HEK293 (cell line): ENCODE measurements around the gene MRPL20.
A peak's percentile ranks its signal among the peaks of the same experiment; 100 is the strongest.

Experiments
- EGR2 ChIP-seq: fragments of 450-650 bp; formaldehyde crosslinking; IDR thresholded peaks from 2 replicates; pipeline ENCODE4 v1.5.1; 2016; ENCODE audit warnings: low read depth, missing biosample characterization, missing genetic modification characterization
- KLF1 ChIP-seq: fragments of 450-650 bp; formaldehyde crosslinking; IDR thresholded peaks from 2 replicates; pipeline ENCODE4 v1.5.1; 2016; ENCODE audit warnings: missing biosample characterization, missing genetic modification characterization
- KLF7 ChIP-seq: fragments of 450-650 bp; formaldehyde crosslinking; IDR thresholded peaks from 2 replicates; pipeline ENCODE4 v1.5.1; 2016; ENCODE audit warnings: missing biosample characterization, missing genetic modification characterization, borderline replicate concordance
- MEIS1 ChIP-seq: sonication (generic); formaldehyde crosslinking; IDR thresholded peaks from 2 replicates; pipeline ENCODE4 v1.8.1; 2022; ENCODE audit warnings: missing genetic modification reagents, mild to moderate bottlenecking, borderline replicate concordance
- REPIN1 ChIP-seq: fragments of 450-650 bp; formaldehyde crosslinking; IDR thresholded peaks from 2 replicates; pipeline ENCODE4 v1.5.1; 2017; ENCODE audit warnings: missing biosample characterization, missing genetic modification characterization, low read depth
- YY2 ChIP-seq: fragments of 450-650 bp; formaldehyde crosslinking; IDR thresholded peaks from 2 replicates; pipeline ENCODE4 v1.5.1; 2016; ENCODE audit warnings: missing biosample characterization, missing genetic modification characterization
- ZFHX2 ChIP-seq: fragments of 450-650 bp; formaldehyde crosslinking; conservative IDR thresholded peaks from 2 replicates; pipeline ENCODE4 v1.5.1; 2016; ENCODE audit warnings: missing biosample characterization, missing genetic modification characterization
- ZIC2 ChIP-seq: fragments of 450-650 bp; formaldehyde crosslinking; IDR thresholded peaks from 2 replicates; pipeline ENCODE4 v1.5.1; 2016; ENCODE audit warnings: missing biosample characterization, missing genetic modification characterization
- ZNF175 ChIP-seq: fragments of 450-650 bp; formaldehyde crosslinking; IDR thresholded peaks from 2 replicates; pipeline ENCODE4 v1.5.1; 2016; ENCODE audit warnings: missing biosample characterization, missing genetic modification characterization
- ZNF214 ChIP-seq: fragments of 450-650 bp; formaldehyde crosslinking; IDR thresholded peaks from 2 replicates; pipeline ENCODE4 v1.5.1; 2017; ENCODE audit warnings: missing biosample characterization, mild to moderate bottlenecking, missing genetic modification characterization, borderline replicate concordance
- ZNF510 ChIP-seq: fragments of 450-650 bp; formaldehyde crosslinking; IDR thresholded peaks from 2 replicates; pipeline ENCODE4 v1.5.1; 2018; ENCODE audit warnings: mild to moderate bottlenecking, missing genetic modification characterization, missing biosample characterization; ENCODE audit not compliant: insufficient replicate concordance
- ZNF530 ChIP-seq: fragments of 450-650 bp; formaldehyde crosslinking; IDR thresholded peaks from 2 replicates; pipeline ENCODE4 v1.5.1; 2016; ENCODE audit warnings: low read depth, missing biosample characterization, missing genetic modification characterization
- ZNF548 ChIP-seq: fragments of 450-650 bp; formaldehyde crosslinking; IDR thresholded peaks from 2 replicates; pipeline ENCODE4 v1.5.1; 2016; ENCODE audit warnings: missing biosample characterization, missing genetic modification characterization
- ZNF560 ChIP-seq: fragments of 450-650 bp; formaldehyde crosslinking; IDR thresholded peaks from 2 replicates; pipeline ENCODE4 v1.5.1; 2017; ENCODE audit warnings: missing biosample characterization, missing genetic modification characterization, borderline replicate concordance
- ZNF600 ChIP-seq: fragments of 450-650 bp; formaldehyde crosslinking; IDR thresholded peaks from 2 replicates; pipeline ENCODE4 v1.5.1; 2016; ENCODE audit warnings: missing biosample characterization, missing genetic modification characterization
- ZNF654 ChIP-seq: fragments of 450-650 bp; formaldehyde crosslinking; IDR thresholded peaks from 2 replicates; pipeline ENCODE4 v1.5.1; 2016; ENCODE audit warnings: low read depth, missing biosample characterization, missing genetic modification characterization
- ZSCAN16 ChIP-seq: fragments of 450-650 bp; formaldehyde crosslinking; IDR thresholded peaks from 2 replicates; pipeline ENCODE4 v1.5.1; 2016; ENCODE audit warnings: missing biosample characterization, missing genetic modification characterization
- TF ChIP-seq, protein P1 (sequence below): fragments of 450-650 bp; IDR thresholded peaks from 2 replicates; pipeline ENCODE4 v1.5.1; 2018; ENCODE audit warnings: missing biosample characterization, missing genetic modification characterization
- TF ChIP-seq, protein P2 (sequence below): fragments of 450-650 bp; formaldehyde crosslinking; IDR thresholded peaks from 2 replicates; pipeline ENCODE4 v1.5.1; 2016; ENCODE audit warnings: missing biosample characterization, missing genetic modification characterization
- TF ChIP-seq, protein P3 (sequence below): fragments of 450-650 bp; formaldehyde crosslinking; IDR thresholded peaks from 2 replicates; pipeline ENCODE4 v1.5.1; 2016; ENCODE audit warnings: missing biosample characterization, missing genetic modification characterization
- TF ChIP-seq, protein P4 (sequence below): fragments of 450-650 bp; IDR thresholded peaks from 2 replicates; pipeline ENCODE4 v1.5.1; 2018; ENCODE audit warnings: missing biosample characterization, mild to moderate bottlenecking, missing genetic modification characterization
- TF ChIP-seq, protein P5 (sequence below): fragments of 450-650 bp; formaldehyde crosslinking; IDR thresholded peaks from 2 replicates; pipeline ENCODE4 v1.5.1; 2017; ENCODE audit warnings: missing biosample characterization, missing genetic modification characterization
- TF ChIP-seq, protein P6 (sequence below): fragments of 450-650 bp; formaldehyde crosslinking; IDR thresholded peaks from 2 replicates; pipeline ENCODE4 v1.5.1; 2016; ENCODE audit warnings: missing biosample characterization, missing genetic modification characterization
- TF ChIP-seq, protein P7 (sequence below): fragments of 450-650 bp; formaldehyde crosslinking; IDR thresholded peaks from 2 replicates; pipeline ENCODE4 v1.5.1; 2016; ENCODE audit warnings: missing biosample characterization, missing genetic modification characterization

The MRPL20 gene

DNA sequence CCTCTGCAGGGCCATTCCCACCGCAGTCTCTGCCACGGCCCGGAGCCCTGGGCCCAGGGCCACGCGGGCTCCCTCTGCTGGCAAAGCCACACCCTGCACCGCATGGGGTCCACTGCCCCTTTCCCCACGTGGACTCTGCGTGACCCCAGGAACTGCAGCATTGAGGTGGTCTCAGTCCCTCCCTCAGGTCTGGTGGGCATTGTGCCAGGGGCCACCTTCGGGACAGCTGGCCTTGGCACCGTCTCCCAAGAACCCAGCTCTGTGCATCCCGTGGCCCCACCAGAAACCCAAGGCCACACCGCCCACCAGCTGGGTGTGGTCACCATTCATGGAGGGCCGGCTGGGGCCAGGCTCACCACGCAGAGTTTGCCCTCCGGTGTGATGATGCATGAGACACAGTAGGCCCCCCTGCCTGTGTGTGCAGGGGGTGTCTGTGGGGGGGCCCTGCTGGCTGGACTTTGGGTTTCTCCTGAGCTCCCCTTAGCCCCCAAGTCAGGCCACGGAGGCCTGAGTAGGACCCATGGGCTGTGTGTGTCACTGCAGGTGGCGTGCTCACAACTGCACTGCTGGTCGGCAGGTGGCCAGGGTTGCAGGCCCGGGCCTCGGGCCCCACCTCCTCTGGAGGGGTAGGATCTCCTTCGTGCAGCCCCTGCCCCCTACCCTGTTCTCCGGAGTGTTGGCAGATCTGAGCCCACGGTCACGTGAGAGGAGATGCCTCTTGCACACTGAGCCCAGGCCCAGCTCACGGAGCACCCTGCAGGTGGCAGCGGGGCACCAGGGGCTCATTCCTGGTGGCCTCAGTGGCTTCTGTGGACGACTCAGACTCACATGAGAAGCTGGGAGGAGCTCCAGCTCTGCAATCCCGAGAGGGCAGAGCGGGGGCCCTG, 34.2 kb upstream of the MRPL20 start (continued):
- TF ChIP-seq, protein P1, sequence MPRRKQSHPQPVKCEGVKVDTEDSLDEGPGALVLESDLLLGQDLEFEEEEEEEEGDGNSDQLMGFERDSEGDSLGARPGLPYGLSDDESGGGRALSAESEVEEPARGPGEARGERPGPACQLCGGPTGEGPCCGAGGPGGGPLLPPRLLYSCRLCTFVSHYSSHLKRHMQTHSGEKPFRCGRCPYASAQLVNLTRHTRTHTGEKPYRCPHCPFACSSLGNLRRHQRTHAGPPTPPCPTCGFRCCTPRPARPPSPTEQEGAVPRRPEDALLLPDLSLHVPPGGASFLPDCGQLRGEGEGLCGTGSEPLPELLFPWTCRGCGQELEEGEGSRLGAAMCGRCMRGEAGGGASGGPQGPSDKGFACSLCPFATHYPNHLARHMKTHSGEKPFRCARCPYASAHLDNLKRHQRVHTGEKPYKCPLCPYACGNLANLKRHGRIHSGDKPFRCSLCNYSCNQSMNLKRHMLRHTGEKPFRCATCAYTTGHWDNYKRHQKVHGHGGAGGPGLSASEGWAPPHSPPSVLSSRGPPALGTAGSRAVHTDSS (tag by site-specific recombination): no peak
- TF ChIP-seq, protein P2, sequence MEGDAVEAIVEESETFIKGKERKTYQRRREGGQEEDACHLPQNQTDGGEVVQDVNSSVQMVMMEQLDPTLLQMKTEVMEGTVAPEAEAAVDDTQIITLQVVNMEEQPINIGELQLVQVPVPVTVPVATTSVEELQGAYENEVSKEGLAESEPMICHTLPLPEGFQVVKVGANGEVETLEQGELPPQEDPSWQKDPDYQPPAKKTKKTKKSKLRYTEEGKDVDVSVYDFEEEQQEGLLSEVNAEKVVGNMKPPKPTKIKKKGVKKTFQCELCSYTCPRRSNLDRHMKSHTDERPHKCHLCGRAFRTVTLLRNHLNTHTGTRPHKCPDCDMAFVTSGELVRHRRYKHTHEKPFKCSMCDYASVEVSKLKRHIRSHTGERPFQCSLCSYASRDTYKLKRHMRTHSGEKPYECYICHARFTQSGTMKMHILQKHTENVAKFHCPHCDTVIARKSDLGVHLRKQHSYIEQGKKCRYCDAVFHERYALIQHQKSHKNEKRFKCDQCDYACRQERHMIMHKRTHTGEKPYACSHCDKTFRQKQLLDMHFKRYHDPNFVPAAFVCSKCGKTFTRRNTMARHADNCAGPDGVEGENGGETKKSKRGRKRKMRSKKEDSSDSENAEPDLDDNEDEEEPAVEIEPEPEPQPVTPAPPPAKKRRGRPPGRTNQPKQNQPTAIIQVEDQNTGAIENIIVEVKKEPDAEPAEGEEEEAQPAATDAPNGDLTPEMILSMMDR (tag by site-specific recombination): peak; percentile 93
- TF ChIP-seq, protein P3, sequence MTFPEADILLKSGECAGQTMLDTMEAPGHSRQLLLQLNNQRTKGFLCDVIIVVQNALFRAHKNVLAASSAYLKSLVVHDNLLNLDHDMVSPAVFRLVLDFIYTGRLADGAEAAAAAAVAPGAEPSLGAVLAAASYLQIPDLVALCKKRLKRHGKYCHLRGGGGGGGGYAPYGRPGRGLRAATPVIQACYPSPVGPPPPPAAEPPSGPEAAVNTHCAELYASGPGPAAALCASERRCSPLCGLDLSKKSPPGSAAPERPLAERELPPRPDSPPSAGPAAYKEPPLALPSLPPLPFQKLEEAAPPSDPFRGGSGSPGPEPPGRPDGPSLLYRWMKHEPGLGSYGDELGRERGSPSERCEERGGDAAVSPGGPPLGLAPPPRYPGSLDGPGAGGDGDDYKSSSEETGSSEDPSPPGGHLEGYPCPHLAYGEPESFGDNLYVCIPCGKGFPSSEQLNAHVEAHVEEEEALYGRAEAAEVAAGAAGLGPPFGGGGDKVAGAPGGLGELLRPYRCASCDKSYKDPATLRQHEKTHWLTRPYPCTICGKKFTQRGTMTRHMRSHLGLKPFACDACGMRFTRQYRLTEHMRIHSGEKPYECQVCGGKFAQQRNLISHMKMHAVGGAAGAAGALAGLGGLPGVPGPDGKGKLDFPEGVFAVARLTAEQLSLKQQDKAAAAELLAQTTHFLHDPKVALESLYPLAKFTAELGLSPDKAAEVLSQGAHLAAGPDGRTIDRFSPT (tag by site-specific recombination): peak; percentile 66; the same call in 1 of the 2 replicates
- no peak for TF ChIP-seq ZNF530
- TF ChIP-seq, protein P4, sequence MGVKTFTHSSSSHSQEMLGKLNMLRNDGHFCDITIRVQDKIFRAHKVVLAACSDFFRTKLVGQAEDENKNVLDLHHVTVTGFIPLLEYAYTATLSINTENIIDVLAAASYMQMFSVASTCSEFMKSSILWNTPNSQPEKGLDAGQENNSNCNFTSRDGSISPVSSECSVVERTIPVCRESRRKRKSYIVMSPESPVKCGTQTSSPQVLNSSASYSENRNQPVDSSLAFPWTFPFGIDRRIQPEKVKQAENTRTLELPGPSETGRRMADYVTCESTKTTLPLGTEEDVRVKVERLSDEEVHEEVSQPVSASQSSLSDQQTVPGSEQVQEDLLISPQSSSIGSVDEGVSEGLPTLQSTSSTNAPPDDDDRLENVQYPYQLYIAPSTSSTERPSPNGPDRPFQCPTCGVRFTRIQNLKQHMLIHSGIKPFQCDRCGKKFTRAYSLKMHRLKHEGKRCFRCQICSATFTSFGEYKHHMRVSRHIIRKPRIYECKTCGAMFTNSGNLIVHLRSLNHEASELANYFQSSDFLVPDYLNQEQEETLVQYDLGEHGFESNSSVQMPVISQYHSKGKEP (tag by site-specific recombination): no peak
- TF ChIP-seq REPIN1 (tag by site-specific recombination): no peak
- no peak for TF ChIP-seq ZNF175 (tag by site-specific recombination)
- no peak for TF ChIP-seq ZNF548 (tag by site-specific recombination)
- TF ChIP-seq ZNF214: no peak
- TF ChIP-seq, protein P5, sequence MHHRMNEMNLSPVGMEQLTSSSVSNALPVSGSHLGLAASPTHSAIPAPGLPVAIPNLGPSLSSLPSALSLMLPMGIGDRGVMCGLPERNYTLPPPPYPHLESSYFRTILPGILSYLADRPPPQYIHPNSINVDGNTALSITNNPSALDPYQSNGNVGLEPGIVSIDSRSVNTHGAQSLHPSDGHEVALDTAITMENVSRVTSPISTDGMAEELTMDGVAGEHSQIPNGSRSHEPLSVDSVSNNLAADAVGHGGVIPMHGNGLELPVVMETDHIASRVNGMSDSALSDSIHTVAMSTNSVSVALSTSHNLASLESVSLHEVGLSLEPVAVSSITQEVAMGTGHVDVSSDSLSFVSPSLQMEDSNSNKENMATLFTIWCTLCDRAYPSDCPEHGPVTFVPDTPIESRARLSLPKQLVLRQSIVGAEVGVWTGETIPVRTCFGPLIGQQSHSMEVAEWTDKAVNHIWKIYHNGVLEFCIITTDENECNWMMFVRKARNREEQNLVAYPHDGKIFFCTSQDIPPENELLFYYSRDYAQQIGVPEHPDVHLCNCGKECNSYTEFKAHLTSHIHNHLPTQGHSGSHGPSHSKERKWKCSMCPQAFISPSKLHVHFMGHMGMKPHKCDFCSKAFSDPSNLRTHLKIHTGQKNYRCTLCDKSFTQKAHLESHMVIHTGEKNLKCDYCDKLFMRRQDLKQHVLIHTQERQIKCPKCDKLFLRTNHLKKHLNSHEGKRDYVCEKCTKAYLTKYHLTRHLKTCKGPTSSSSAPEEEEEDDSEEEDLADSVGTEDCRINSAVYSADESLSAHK: no peak
- no peak for TF ChIP-seq ZSCAN16
- peak; percentile 76 for TF ChIP-seq ZIC2 (tag by site-specific recombination)
- TF ChIP-seq ZFHX2 (tag by site-specific recombination): peak; percentile 82
- no peak for TF ChIP-seq ZNF560 (tag by site-specific recombination)
- TF ChIP-seq KLF7: peak; percentile 51; the same call in 1 of the 2 replicates
- TF ChIP-seq ZNF510 (tag by site-specific recombination): no peak
- no peak for TF ChIP-seq MEIS1 (CRISPR knock-in tag)
- peak; percentile 73; the same call in 1 of the 2 replicates for TF ChIP-seq EGR2 (tag by site-specific recombination)
- no peak for TF ChIP-seq ZNF654 (tag by site-specific recombination)
- TF ChIP-seq KLF1 (tag by site-specific recombination): peak; percentile 96
- no peak for TF ChIP-seq ZNF600 (tag by site-specific recombination)
- TF ChIP-seq, protein P6, sequence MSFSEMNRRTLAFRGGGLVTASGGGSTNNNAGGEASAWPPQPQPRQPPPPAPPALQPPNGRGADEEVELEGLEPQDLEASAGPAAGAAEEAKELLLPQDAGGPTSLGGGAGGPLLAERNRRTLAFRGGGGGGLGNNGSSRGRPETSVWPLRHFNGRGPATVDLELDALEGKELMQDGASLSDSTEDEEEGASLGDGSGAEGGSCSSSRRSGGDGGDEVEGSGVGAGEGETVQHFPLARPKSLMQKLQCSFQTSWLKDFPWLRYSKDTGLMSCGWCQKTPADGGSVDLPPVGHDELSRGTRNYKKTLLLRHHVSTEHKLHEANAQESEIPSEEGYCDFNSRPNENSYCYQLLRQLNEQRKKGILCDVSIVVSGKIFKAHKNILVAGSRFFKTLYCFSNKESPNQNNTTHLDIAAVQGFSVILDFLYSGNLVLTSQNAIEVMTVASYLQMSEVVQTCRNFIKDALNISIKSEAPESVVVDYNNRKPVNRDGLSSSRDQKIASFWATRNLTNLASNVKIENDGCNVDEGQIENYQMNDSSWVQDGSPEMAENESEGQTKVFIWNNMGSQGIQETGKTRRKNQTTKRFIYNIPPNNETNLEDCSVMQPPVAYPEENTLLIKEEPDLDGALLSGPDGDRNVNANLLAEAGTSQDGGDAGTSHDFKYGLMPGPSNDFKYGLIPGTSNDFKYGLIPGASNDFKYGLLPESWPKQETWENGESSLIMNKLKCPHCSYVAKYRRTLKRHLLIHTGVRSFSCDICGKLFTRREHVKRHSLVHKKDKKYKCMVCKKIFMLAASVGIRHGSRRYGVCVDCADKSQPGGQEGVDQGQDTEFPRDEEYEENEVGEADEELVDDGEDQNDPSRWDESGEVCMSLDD: peak; percentile 74; the same call in 1 of the 2 replicates
- TF ChIP-seq, protein P7, sequence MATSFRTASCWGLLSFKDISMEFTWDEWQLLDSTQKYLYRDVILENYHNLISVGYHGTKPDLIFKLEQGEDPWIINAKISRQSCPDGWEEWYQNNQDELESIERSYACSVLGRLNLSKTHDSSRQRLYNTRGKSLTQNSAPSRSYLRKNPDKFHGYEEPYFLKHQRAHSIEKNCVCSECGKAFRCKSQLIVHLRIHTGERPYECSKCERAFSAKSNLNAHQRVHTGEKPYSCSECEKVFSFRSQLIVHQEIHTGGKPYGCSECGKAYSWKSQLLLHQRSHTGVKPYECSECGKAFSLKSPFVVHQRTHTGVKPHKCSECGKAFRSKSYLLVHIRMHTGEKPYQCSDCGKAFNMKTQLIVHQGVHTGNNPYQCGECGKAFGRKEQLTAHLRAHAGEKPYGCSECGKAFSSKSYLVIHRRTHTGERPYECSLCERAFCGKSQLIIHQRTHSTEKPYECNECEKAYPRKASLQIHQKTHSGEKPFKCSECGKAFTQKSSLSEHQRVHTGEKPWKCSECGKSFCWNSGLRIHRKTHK: no peak
- 0 out of 2 replicates have a peak, but pooled peaks have one; percentile 24 for TF ChIP-seq YY2 (tag by site-specific recombination)
